Prostate gland (tissue), 2 donors: ENCODE results near the gene MAPKAP1.
A peak's percentile ranks its signal among the peaks of the same experiment; 100 is the strongest.

ENCODE experiments used
- POLR2A ChIP-seq: fragments of 450-650 bp; IDR thresholded peaks from one replicate; pipeline ENCODE4 v1.6.1; 2016; ENCODE audit warnings: antibody characterized with exemption, mild to moderate bottlenecking
- TF ChIP-seq, protein P1 (sequence below), 4 experiments: fragments of 200-600 bp in 2 of 4; fragments of 450-650 bp in 2 of 4; sonication (generic) in 2 of 4; IDR thresholded peaks; 1 replicate in 3 of 4; 2 replicates in 1 of 4; pipeline ENCODE4 v1.5.1; 2016 to 2019; ENCODE audit warnings: antibody characterized with exemption in 4 of 4, mild to moderate bottlenecking in 2 of 4, moderate library complexity in 2 of 4

DNA sequence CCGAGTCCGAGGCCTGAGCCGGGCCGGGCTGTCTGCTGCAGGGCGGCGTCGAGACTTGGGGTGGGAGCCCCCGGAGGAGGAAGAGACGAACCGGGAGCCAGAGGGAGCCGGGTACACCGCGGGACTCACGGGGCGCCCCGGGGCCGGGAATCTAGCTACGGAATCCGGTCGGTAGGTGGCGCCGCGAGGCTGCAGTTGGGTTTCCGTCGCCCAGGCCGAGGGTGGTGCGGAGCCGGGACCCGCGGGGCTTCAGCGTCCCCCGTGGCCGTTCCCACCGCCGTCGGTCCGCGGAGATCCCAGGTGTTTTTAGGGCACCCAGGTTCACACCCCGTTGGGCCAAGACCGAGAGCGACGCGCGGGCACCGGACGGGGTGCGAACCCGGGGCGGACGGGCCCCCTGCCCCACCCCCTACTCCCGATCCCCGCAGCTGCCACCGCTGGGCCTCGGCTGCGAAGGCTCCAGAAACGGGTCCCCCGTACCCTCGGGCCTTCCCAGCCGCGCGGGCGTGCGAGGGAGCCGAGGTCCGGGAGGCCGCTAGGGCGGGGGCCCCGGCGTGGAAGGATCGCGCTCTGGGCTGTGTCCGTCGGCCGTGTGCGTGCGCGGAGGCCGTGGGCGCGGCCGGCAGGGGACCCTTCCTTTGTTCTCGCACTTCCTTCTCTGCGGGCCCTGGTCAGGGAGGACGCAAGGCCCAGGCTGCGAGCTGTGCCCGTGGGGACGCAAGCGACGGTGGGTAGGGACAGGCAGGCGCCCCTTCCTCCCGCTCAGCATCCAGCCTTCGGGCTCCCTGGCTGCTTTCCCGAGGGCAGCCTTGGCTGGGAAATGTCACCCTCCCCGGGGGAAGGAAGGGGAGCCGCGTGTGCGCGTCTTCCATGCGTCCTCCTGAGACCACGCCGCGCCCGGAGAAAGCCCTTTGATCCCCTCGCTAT, 298.8 kb downstream of the MAPKAP1 start:
- TF ChIP-seq POLR2A, result no peak
- TF ChIP-seq, protein P1, sequence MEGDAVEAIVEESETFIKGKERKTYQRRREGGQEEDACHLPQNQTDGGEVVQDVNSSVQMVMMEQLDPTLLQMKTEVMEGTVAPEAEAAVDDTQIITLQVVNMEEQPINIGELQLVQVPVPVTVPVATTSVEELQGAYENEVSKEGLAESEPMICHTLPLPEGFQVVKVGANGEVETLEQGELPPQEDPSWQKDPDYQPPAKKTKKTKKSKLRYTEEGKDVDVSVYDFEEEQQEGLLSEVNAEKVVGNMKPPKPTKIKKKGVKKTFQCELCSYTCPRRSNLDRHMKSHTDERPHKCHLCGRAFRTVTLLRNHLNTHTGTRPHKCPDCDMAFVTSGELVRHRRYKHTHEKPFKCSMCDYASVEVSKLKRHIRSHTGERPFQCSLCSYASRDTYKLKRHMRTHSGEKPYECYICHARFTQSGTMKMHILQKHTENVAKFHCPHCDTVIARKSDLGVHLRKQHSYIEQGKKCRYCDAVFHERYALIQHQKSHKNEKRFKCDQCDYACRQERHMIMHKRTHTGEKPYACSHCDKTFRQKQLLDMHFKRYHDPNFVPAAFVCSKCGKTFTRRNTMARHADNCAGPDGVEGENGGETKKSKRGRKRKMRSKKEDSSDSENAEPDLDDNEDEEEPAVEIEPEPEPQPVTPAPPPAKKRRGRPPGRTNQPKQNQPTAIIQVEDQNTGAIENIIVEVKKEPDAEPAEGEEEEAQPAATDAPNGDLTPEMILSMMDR (IDR thresholded peaks at IDR 0.05), result peak; percentile 79 to 89 (median 84)
